A673 (cell line): Measurements from ENCODE around the gene PRKCH. TPM values are rescaled to one million over a fixed set of nuclear protein-coding genes. Genes with fewer than 3 reads are reported as not detected.

Source experiments
- BruUV-seq: library from RNA; stranded (reverse); fragments of 400-500 nt; replicated peaks from 2 replicates; lab custom pipeline; 2021; lab: Mats Ljungman, UMichigan
- CTCF ChIA-PET: fragments of 300-600 bp; sonication (Branson Sonifier 250); formaldehyde crosslinking; loops from one replicate; lab custom pipeline; 2022; ENCODE audit warnings: antibody characterized with exemption; lab: Charles Lee
- POLR2A ChIA-PET: fragments of 300-600 bp; sonication (Branson Sonifier 250); formaldehyde crosslinking; loops from one replicate; lab custom pipeline; 2022; ENCODE audit warnings: antibody characterized with exemption; ENCODE audit not compliant: low non-redundant PET; lab: Charles Lee
- DNase-seq: peaks from one replicate; pipeline ENCODE4 v3.0.0-alpha.2; 2015; ENCODE audit warnings: low spot score
- H3K27ac ChIP-seq: fragments of 200-600 bp; sonication (generic); 2 replicates; pipeline ENCODE4 v1.5.1; 2016; ENCODE audit warnings: mixed run types, low read depth, mild to moderate bottlenecking, mixed read lengths, antibody characterized with exemption, low read length; ENCODE audit not compliant: poor library complexity, severe bottlenecking
- H3K27me3 ChIP-seq: fragments of 200-600 bp; sonication (generic); replicated peaks from 2 replicates; pipeline ENCODE4 v1.6.1; 2017; ENCODE audit warnings: mixed run types, low read depth, mild to moderate bottlenecking, mixed read lengths, antibody characterized with exemption, low read length; ENCODE audit not compliant: insufficient read depth, poor library complexity
- H3K36me3 ChIP-seq: fragments of 200-600 bp; sonication (generic); 2 replicates; pipeline ENCODE4 v1.6.1; 2016; ENCODE audit warnings: mixed run types, mild to moderate bottlenecking, mixed read lengths, antibody characterized with exemption, low read length; ENCODE audit not compliant: insufficient read depth, poor library complexity, severe bottlenecking
- H3K4me1 ChIP-seq: fragments of 200-600 bp; sonication (generic); 2 replicates; pipeline ENCODE4 v1.6.1; 2017; ENCODE audit warnings: mixed run types, mild to moderate bottlenecking, mixed read lengths, antibody characterized with exemption, low read length; ENCODE audit not compliant: insufficient read depth, poor library complexity, severe bottlenecking
- H3K4me3 ChIP-seq: fragments of 200-600 bp; sonication (generic); 2 replicates; pipeline ENCODE4 v1.5.1; 2016; ENCODE audit warnings: low read depth, mixed run types, mild to moderate bottlenecking, mixed read lengths, low read length; ENCODE audit not compliant: poor library complexity, severe bottlenecking
- H3K9me3 ChIP-seq: fragments of 200-600 bp; sonication (generic); 2 replicates; pipeline ENCODE4 v1.6.1; 2016; ENCODE audit warnings: mixed run types, low read depth, mild to moderate bottlenecking, mixed read lengths, antibody characterized with exemption, low read length; ENCODE audit not compliant: poor library complexity, severe bottlenecking
- CTCF ChIP-seq: fragments of 300-800, 200-600 bp; sonication (generic); conservative IDR thresholded peaks from 2 replicates; pipeline ENCODE4 v1.5.1; 2017; ENCODE audit warnings: low read depth, mild to moderate bottlenecking, antibody characterized with exemption, low read length, moderate library complexity, mixed read lengths
- EZH2 ChIP-seq: fragments of 200-600 bp; sonication (generic); IDR thresholded peaks from 2 replicates; pipeline ENCODE4 v1.6.1; 2017; ENCODE audit warnings: borderline replicate concordance, low read depth, mild to moderate bottlenecking, mixed read lengths, antibody characterized with exemption, low read length; ENCODE audit not compliant: poor library complexity, severe bottlenecking
- intact Hi-C: fragments of 100-400 bp; cut with micrococcal nuclease; formaldehyde crosslinking; loops from one replicate; pipeline ENCODE4 v1.10.0; 2022; ENCODE audit not compliant: unreplicated experiment
- total RNA-seq: library from RNA; stranded (reverse); gene quantifications from 2 replicates; pipeline ENCODE4 v1.2.3, GENCODE V29; 2021

Gene PRKCH
- total RNA-seq, 1 experiment from 2014 or later = 1.8 TPM

- CTCF ChIA-PET = no interaction called here
- no peaks in the 10 kb centered on the region for H3K4me1 ChIP-seq
- no TSS peak for BruUV-seq
These were observed 17.1 kb downstream of the PRKCH start for GRCh38 chr14:61338457-61338856.

GRCh38 chr14:61341275-61342206 is 20.2 kb downstream of the PRKCH start:
- ChIA-PET POLR2A (interaction anchor here (0.6 kb wide), 1 partner anchor 407 kb away, joined by 4 read pairs; no protein-coding TSS in a partner anchor), CTCF (no interaction called here)
- Histone ChIP-seq H3K9me3 (no peaks in the 10 kb centered on the region), H3K36me3 (no peaks in the 10 kb centered on the region), H3K4me1 (no peaks in the 10 kb centered on the region), H3K27ac (no peak overlapping the region), H3K4me3 (no peak overlapping the region), H3K27me3 (no peaks in the 10 kb centered on the region)
- intact Hi-C loops = no loop called here
- BruUV-seq = no TSS peak
- DNase-seq = no peak
- no peak for TF ChIP-seq CTCF
- TF ChIP-seq EZH2 = no peak

More at GRCh38 chr14:61338457-61338856, 17.1 kb downstream of the PRKCH start:
- DNase-seq = no peak
- POLR2A ChIA-PET = interaction anchor here (0.6 kb wide), 1 partner anchor 24 kb away, joined by 3 read pairs; no protein-coding TSS in a partner anchor
- Histone ChIP-seq H3K27ac (no peak overlapping the region), H3K4me3 (no peak overlapping the region), H3K9me3 (no peaks in the 10 kb centered on the region), H3K27me3 (no peaks in the 10 kb centered on the region), H3K36me3 (no peaks in the 10 kb centered on the region)
- intact Hi-C loops = no loop called here
- TF ChIP-seq EZH2 (no peak), CTCF (no peak)

- no TSS peak for BruUV-seq
- H3K4me3 ChIP-seq = no peak overlapping the region
- H3K9me3 ChIP-seq = no peaks in the 10 kb centered on the region
- no peaks in the 10 kb centered on the region for H3K36me3 ChIP-seq
- TF ChIP-seq CTCF (no peak), EZH2 (no peak)
- POLR2A ChIA-PET = interaction anchor here (0.6 kb wide), 1 partner anchor 406 kb away, joined by 4 read pairs; no protein-coding TSS in a partner anchor
- intact Hi-C loops = no loop called here
- no peak for DNase-seq
- CTCF ChIA-PET = no interaction called here
- no peaks in the 10 kb centered on the region for H3K27me3 ChIP-seq
- no peak overlapping the region for H3K27ac ChIP-seq
- no peaks in the 10 kb centered on the region for H3K4me1 ChIP-seq
These were observed 21.1 kb downstream of the PRKCH start for GRCh38 chr14:61342486-61342885.
